Measurements from ENCODE around the gene ZNF491.
A peak's percentile ranks its signal among the peaks of the same experiment; 100 is the strongest.

The ZNF491 gene

GRCh38 chr19:11763117-11763516 is 35.2 kb upstream of the ZNF491 start:
- Histone ChIP-seq H3K27ac (replicated peaks) (no peak overlapping the region), H3K27me3 (ENCODE audit: insufficient read depth, poor library complexity, severe bottlenecking) (no peaks in the 10 kb centered on the region), H3K4me3 (replicated peaks; ENCODE audit: insufficient read depth, low read length) (no peak overlapping the region)
- no peak for TF ChIP-seq SPI1 (IDR thresholded peaks at IDR 0.05; ENCODE audit: borderline replicate concordance, low read depth)
- TF ChIP-seq REST (IDR thresholded peaks at IDR 0.05; ENCODE audit: insufficient replicate concordance, low read depth), result no peak
- no peak for TF ChIP-seq POLR2AphosphoS5 (IDR thresholded peaks at IDR 0.05; ENCODE audit: low read depth)
- TF ChIP-seq GABPA (IDR thresholded peaks at IDR 0.05; ENCODE audit: low read depth), result no peak
- TF ChIP-seq CTCF (IDR thresholded peaks at IDR 0.05; ENCODE audit: insufficient read depth, low read length), result no peak
- DNase-seq (ENCODE audit: low read depth in 1 of 2, low spot score in 1 of 2), result no peak

GRCh38 chr19:11763611-11764010 is 34.7 kb upstream of the ZNF491 start:
- H3K4me3 ChIP-seq (replicated peaks; ENCODE audit: insufficient read depth, low read length), result no peak overlapping the region
- TF ChIP-seq REST (IDR thresholded peaks at IDR 0.05; ENCODE audit: insufficient replicate concordance, low read depth), result no peak
- TF ChIP-seq CTCF (IDR thresholded peaks at IDR 0.05; ENCODE audit: insufficient read depth, low read length), result no peak
- TF ChIP-seq GABPA (IDR thresholded peaks at IDR 0.05; ENCODE audit: low read depth), result no peak
- TF ChIP-seq SPI1 (IDR thresholded peaks at IDR 0.05; ENCODE audit: borderline replicate concordance, low read depth), result no peak
- TF ChIP-seq POLR2AphosphoS5 (IDR thresholded peaks at IDR 0.05; ENCODE audit: low read depth), result no peak
- H3K27ac ChIP-seq (replicated peaks), result no peak overlapping the region
- H3K27me3 ChIP-seq (ENCODE audit: insufficient read depth, poor library complexity, severe bottlenecking), result no peaks in the 10 kb centered on the region
- DNase-seq (ENCODE audit: low read depth in 1 of 2, low spot score in 1 of 2), result no peak

GRCh38 chr19:11766597-11767591 is 31.4 kb upstream of the ZNF491 start, which contains the start of gene ZNF441:
ZNF441 (plus strand) TSS chr19:11767000; CDS start chr19:11767194, 194 bp downstream.
- TF ChIP-seq POLR2AphosphoS5 (IDR thresholded peaks at IDR 0.05; ENCODE audit: low read depth) (peak; percentile 39; the same call in 1 of the 2 replicates), CTCF (IDR thresholded peaks at IDR 0.05; ENCODE audit: insufficient read depth, low read length) (no peak), SPI1 (IDR thresholded peaks at IDR 0.05; ENCODE audit: borderline replicate concordance, low read depth) (peak; percentile 15; the same call in 1 of the 2 replicates), REST (IDR thresholded peaks at IDR 0.05; ENCODE audit: insufficient replicate concordance, low read depth) (no peak), GABPA (IDR thresholded peaks at IDR 0.05; ENCODE audit: low read depth) (peak; percentile 55)
- Histone ChIP-seq H3K4me3 (replicated peaks; ENCODE audit: insufficient read depth, low read length) (no peak within 1 kb of the TSS), H3K27me3 (ENCODE audit: insufficient read depth, poor library complexity, severe bottlenecking) (no peaks in the 10 kb centered on the region), H3K27ac (replicated peaks) (peak within 1 kb of the TSS; percentile 78)
- peak in 1 of 2 experiments; percentile 96 for DNase-seq (ENCODE audit: low read depth in 1 of 2, low spot score in 1 of 2)
